PFSK-1 (cell line): ENCODE results near the gene INTS15.

ENCODE experiments used
- POLR2AphosphoS5 ChIP-seq: IDR thresholded peaks from 2 replicates; pipeline ENCODE4 v1.6.1; 2012; ENCODE audit warnings: low read depth, mild to moderate bottlenecking, control low read depth, low read length, moderate library complexity
- REST ChIP-seq, 2 experiments: IDR thresholded peaks; 2 replicates each; pipeline versions ENCODE4 v1.6.1 to v1.8.0; 2011 to 2012; ENCODE audit warnings: low read depth in 2 of 2, low read length in 2 of 2, control low read depth in 1 of 2, inconsistent platforms in 1 of 2, mild to moderate bottlenecking in 1 of 2, moderate library complexity in 1 of 2; ENCODE audit not compliant: insufficient read depth in 1 of 2

- TF ChIP-seq REST (IDR thresholded peaks at IDR 0.05; ENCODE audit: insufficient read depth in 1 of 2, low read depth in 2 of 2, low read length in 2 of 2): no peak
- no peak for TF ChIP-seq POLR2AphosphoS5
Observed at GRCh38 chr7:6575281-6576023, 14.4 kb upstream of the INTS15 start.
